Neural crest cell (in vitro differentiated cells): ENCODE results near the gene WDR70. TPM values are rescaled to one million over a fixed set of nuclear protein-coding genes. Genes with fewer than 3 reads are reported as not detected.

Experiments
- DNase-seq: peaks from one replicate; pipeline ENCODE4 v3.0.0; 2021; ENCODE audit warnings: low read depth, mixed read lengths, low spot score
- H3K27ac Mint-ChIP-seq: one replicate; pipeline ENCODE4 v1.8.0; 2021; ENCODE audit warnings: mild to moderate bottlenecking, mixed read lengths; ENCODE audit not compliant: unreplicated experiment
- H3K27me3 Mint-ChIP-seq: 2 replicates; pipeline ENCODE4 v1.8.0; 2021; ENCODE audit warnings: low read depth, mild to moderate bottlenecking, mixed read lengths
- H3K36me3 Mint-ChIP-seq: 2 replicates; pipeline ENCODE4 v1.8.0; 2021; ENCODE audit warnings: low read depth, mild to moderate bottlenecking, mixed read lengths
- H3K4me1 Mint-ChIP-seq: 2 replicates; pipeline ENCODE4 v1.8.0; 2021; ENCODE audit warnings: mixed read lengths
- H3K4me3 Mint-ChIP-seq: one replicate; pipeline ENCODE4 v1.8.0; 2021; ENCODE audit warnings: mild to moderate bottlenecking, mixed read lengths
- H3K9me3 Mint-ChIP-seq: 2 replicates; pipeline ENCODE4 v1.8.0; 2021; ENCODE audit warnings: mixed read lengths
- CTCF ChIP-seq: fragments of 200-600 bp; sonication (generic); conservative IDR thresholded peaks from 2 replicates; pipeline ENCODE4 v1.5.0; 2021; ENCODE audit warnings: antibody characterized with exemption, mild to moderate bottlenecking
- total RNA-seq: library from RNA; stranded (reverse); gene quantifications from 2 replicates; pipeline ENCODE4 v1.2.1, GENCODE V29; 2021

The WDR70 gene
- total RNA-seq, 1 donor from 2014 or later = 46.5 TPM

GRCh38 chr5:37735649-37736347 lies 356.7 kb downstream of the WDR70 start:
- DNase-seq = peak; percentile 3
- Mint-ChIP-seq H3K36me3 (peaks cover 6% of the 10 kb centered on the region), H3K27me3 (no peaks in the 10 kb centered on the region), H3K4me3 (peak overlapping the region; percentile 55), H3K9me3 (no peaks in the 10 kb centered on the region), H3K4me1 (peaks cover 39% of the 10 kb centered on the region), H3K27ac (peak overlapping the region; percentile 2)
- no peak for TF ChIP-seq CTCF

GRCh38 chr5:37736397-37736796 lies 357.3 kb downstream of the WDR70 start:
- DNase-seq = no peak
- no peak for TF ChIP-seq CTCF
- Mint-ChIP-seq H3K36me3 (peaks cover 9% of the 10 kb centered on the region), H3K9me3 (peaks cover 2% of the 10 kb centered on the region), H3K27ac (no peak overlapping the region), H3K4me1 (peaks cover 39% of the 10 kb centered on the region), H3K4me3 (peak overlapping the region; percentile 55), H3K27me3 (no peaks in the 10 kb centered on the region)

GRCh38 chr5:37737326-37738056 lies 358.4 kb downstream of the WDR70 start:
- H3K27ac Mint-ChIP-seq = no peak overlapping the region
- no peak overlapping the region for H3K4me3 Mint-ChIP-seq
- peaks cover 6% of the 10 kb centered on the region for H3K9me3 Mint-ChIP-seq
- H3K4me1 Mint-ChIP-seq = peaks cover 39% of the 10 kb centered on the region
- H3K36me3 Mint-ChIP-seq = peaks cover 14% of the 10 kb centered on the region
- H3K27me3 Mint-ChIP-seq = no peaks in the 10 kb centered on the region
- TF ChIP-seq CTCF = no peak
- DNase-seq = no peak

GRCh38 chr5:37738057-37738691 lies 359.1 kb downstream of the WDR70 start:
- Mint-ChIP-seq H3K27me3 (no peaks in the 10 kb centered on the region), H3K4me3 (no peak overlapping the region), H3K4me1 (peaks cover 39% of the 10 kb centered on the region), H3K9me3 (peaks cover 9% of the 10 kb centered on the region), H3K27ac (peak overlapping the region; percentile 19), H3K36me3 (peaks cover 18% of the 10 kb centered on the region)
- no peak for TF ChIP-seq CTCF
- no peak for DNase-seq

- H3K4me1 Mint-ChIP-seq = peaks cover 39% of the 10 kb centered on the region
- no peak overlapping the region for H3K4me3 Mint-ChIP-seq
- H3K27ac Mint-ChIP-seq = no peak overlapping the region
Observed at GRCh38 chr5:37738865-37739488, 359.9 kb downstream of the WDR70 start.

More at GRCh38 chr5:37738865-37739488, 359.9 kb downstream of the WDR70 start:
- Mint-ChIP-seq H3K9me3 (peaks cover 11% of the 10 kb centered on the region), H3K27me3 (no peaks in the 10 kb centered on the region), H3K36me3 (peaks cover 22% of the 10 kb centered on the region)
- no peak for DNase-seq
- TF ChIP-seq CTCF = no peak
